ENCODE results near the gene SMCO4.
"Not testable (repeated sequence)": the region's sequence is repeated elsewhere in the genome, so short reads cannot be mapped to it uniquely, and the experiment has no call there.

SMCO4 gene

DNA sequence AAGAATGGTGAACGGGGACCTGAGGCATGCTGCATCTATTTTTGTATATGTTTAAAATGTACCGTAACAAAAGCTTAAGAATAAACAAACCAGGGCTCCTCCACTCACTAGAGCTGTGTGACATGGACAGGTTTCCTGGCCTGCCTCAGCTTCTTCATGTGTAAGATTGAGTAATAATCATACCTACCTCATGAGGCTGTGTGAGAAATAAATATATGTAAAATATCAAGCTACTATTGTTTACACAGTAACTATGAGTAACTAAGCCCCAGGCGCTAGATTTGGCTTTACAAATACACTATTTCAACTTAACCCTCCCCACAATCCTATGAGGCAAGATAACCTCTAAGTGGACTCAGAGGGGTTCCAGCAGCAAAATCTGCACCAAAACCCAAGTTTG is 66.4 kb downstream of the SMCO4 start:
- no peak for DNase-seq (ENCODE audit: low spot score)

- DNase-seq (ENCODE audit: low spot score), result no peak
Measured at GRCh38 chr11:93474123-93474522, 69.1 kb downstream of the SMCO4 start.

DNA sequence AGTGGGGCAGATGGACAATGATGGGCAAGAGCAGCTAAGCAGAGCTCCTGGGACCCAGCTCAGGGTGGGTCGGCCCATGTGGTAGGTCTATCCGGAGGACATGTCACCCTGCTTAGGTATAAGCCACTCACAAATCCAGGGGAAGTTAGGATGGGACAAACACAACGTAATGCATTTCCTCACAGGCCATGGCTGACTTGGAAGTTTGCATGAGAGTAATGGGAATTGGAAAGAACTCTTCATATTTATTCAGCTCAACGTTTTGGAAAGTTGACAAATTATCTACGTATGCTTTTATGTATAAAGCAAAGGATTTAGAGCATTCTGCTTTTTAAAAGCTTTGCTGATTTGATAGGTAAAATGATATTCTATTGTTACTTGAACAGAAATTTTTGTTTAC is 74.9 kb downstream of the SMCO4 start:
- no peak for DNase-seq (ENCODE audit: low spot score)

GRCh38 chr11:93467054-93467453 is 76.1 kb downstream of the SMCO4 start:
- DNase-seq (ENCODE audit: low spot score), result no peak

GRCh38 chr11:93464927-93465540 is 78.2 kb downstream of the SMCO4 start:
- no peak for DNase-seq (ENCODE audit: low spot score)

- DNase-seq (ENCODE audit: low spot score), result not testable (repeated sequence)
Measured at GRCh38 chr11:93463666-93464065, 79.5 kb downstream of the SMCO4 start.

GRCh38 chr11:93458286-93458685 is 84.9 kb downstream of the SMCO4 start:
- no peak for DNase-seq (ENCODE audit: low spot score)

- DNase-seq (ENCODE audit: low spot score), result no peak
Measured at GRCh38 chr11:93444617-93445073, 98.5 kb downstream of the SMCO4 start.

- DNase-seq (ENCODE audit: low spot score), result not testable (repeated sequence)
Measured at GRCh38 chr11:93443232-93443631, 100.0 kb downstream of the SMCO4 start.

GRCh38 chr11:93432247-93432646 is 110.9 kb downstream of the SMCO4 start:
- no peak for DNase-seq (ENCODE audit: low spot score)
